ENCODE results near the gene TMOD1. TPM values are rescaled to one million over a fixed set of nuclear protein-coding genes. Genes with fewer than 3 reads are reported as not detected.

TMOD1 gene
- total and polyA plus RNA-seq, 2 of the 8 experiments (the other 6 are each of a cell fraction or from before 2014, with no cell fraction given): 0.17 to 0.88 TPM

DNA sequence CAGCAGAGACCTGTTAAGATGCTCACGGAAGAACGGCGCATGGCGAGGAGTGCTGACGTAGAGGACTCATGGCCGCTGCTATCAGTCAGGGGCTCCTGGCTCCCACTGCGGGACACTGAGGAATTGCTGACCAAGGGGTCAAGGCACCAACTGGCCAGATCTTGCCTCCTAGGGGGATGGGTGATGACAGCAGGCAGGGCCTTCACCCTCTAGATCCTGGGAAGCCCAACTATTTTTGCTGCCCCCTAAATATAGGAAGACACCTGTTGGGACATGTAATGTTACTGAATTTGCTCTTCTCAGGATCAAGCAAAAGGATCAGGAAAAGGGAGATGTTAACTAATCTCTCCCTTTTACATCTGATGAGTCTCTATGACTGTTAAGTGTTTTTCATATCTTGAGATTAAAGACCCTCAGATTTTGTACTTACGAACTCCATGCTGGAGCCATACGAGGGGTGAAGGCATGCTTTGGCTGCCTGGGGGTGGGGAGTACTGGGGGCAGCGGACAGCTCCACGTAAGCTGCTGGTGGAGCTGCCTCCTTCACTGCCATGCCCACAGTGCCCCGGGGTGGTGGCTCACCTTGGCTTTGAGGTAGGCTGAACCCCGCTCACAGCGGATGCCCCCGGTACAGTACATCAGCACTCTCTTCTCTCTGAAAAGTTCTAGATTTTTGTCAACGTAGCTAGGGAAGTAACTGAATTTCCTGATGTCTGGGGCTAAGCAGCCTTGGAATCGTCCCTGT lies 103.6 kb downstream of the TMOD1 start (continued):
- TF ChIP-seq SP2 (IDR thresholded peaks at IDR 0.05; ENCODE audit: low read length): no peak
- TF ChIP-seq MAFK (IDR thresholded peaks at IDR 0.05; ENCODE audit: low read depth, low read length): no peak
- no peak for TF ChIP-seq CHD2 (IDR thresholded peaks at IDR 0.05; ENCODE audit: low read length)
- no peak for TF ChIP-seq KDM1A (IDR thresholded peaks at IDR 0.05; ENCODE audit: borderline replicate concordance, low read length)
- no peak for TF ChIP-seq HDAC2 (IDR thresholded peaks at IDR 0.05; ENCODE audit: borderline replicate concordance in 1 of 2, low read depth in 2 of 2, low read length in 2 of 2)

All from H1 (cell line).